Hypothalamus (tissue), 51 donors: ENCODE results near the gene ARHGAP11A.

Source experiments
- DNase-seq, 51 donors: peaks; one replicate each; lab custom pipeline; 2025; lab: John Stamatoyannopoulos, UW

The ARHGAP11A gene

GRCh38 chr15:32651229-32651837 lies 36.0 kb downstream of the ARHGAP11A start:
- DNase-seq, result peak in 21 of 51 donors; percentile 7 to 66 (median 23)

GRCh38 chr15:32652178-32652577 lies 36.9 kb downstream of the ARHGAP11A start:
- no peak for DNase-seq

GRCh38 chr15:32656091-32656490 lies 40.8 kb downstream of the ARHGAP11A start:
- no peak for DNase-seq

GRCh38 chr15:32656496-32656895 lies 41.2 kb downstream of the ARHGAP11A start:
- DNase-seq, result no peak

GRCh38 chr15:32657198-32657883 lies 42.0 kb downstream of the ARHGAP11A start:
- no peak for DNase-seq

GRCh38 chr15:32657941-32658340 lies 42.6 kb downstream of the ARHGAP11A start:
- DNase-seq, result no peak

GRCh38 chr15:32659340-32660155 lies 44.2 kb downstream of the ARHGAP11A start:
- DNase-seq, result no peak

- no peak for DNase-seq
Observed at GRCh38 chr15:32663671-32664070, 48.4 kb downstream of the ARHGAP11A start.

GRCh38 chr15:32664796-32665195 lies 49.5 kb downstream of the ARHGAP11A start:
- DNase-seq, result no peak

- DNase-seq, result no peak
Observed at GRCh38 chr15:32667321-32667720, 52.0 kb downstream of the ARHGAP11A start.

- no peak for DNase-seq
Observed at GRCh38 chr15:32668942-32669341, 53.6 kb downstream of the ARHGAP11A start.

- DNase-seq, result peak in 40 of 51 donors; percentile 5 to 86 (median 52)
Observed at GRCh38 chr15:32669896-32670611, 54.8 kb downstream of the ARHGAP11A start.

GRCh38 chr15:32670623-32671022 lies 55.3 kb downstream of the ARHGAP11A start:
- peak in 1 of 51 donors; percentile 86 for DNase-seq

GRCh38 chr15:32671339-32672325 lies 56.3 kb downstream of the ARHGAP11A start:
- DNase-seq, result peak in 20 of 51 donors; percentile 16 to 71 (median 40)

- peak in 1 of 51 donors; percentile 12 for DNase-seq
Observed at GRCh38 chr15:32674681-32675080, 59.4 kb downstream of the ARHGAP11A start.

- no peak for DNase-seq
Observed at GRCh38 chr15:32675466-32675865, 60.2 kb downstream of the ARHGAP11A start.

GRCh38 chr15:32676169-32676568 lies 60.9 kb downstream of the ARHGAP11A start:
- DNase-seq, result no peak

GRCh38 chr15:32677238-32677750 lies 62.0 kb downstream of the ARHGAP11A start:
- DNase-seq, result no peak

GRCh38 chr15:32679298-32679690 lies 64.0 kb downstream of the ARHGAP11A start:
- no peak for DNase-seq
